ENCODE results near the gene TMEM63B.
A peak's percentile ranks its signal among the peaks of the same experiment; 100 is the strongest.
"Not testable (repeated sequence)": the region's sequence is repeated elsewhere in the genome, so short reads cannot be mapped to it uniquely, and the experiment has no call there.

TMEM63B gene

DNA sequence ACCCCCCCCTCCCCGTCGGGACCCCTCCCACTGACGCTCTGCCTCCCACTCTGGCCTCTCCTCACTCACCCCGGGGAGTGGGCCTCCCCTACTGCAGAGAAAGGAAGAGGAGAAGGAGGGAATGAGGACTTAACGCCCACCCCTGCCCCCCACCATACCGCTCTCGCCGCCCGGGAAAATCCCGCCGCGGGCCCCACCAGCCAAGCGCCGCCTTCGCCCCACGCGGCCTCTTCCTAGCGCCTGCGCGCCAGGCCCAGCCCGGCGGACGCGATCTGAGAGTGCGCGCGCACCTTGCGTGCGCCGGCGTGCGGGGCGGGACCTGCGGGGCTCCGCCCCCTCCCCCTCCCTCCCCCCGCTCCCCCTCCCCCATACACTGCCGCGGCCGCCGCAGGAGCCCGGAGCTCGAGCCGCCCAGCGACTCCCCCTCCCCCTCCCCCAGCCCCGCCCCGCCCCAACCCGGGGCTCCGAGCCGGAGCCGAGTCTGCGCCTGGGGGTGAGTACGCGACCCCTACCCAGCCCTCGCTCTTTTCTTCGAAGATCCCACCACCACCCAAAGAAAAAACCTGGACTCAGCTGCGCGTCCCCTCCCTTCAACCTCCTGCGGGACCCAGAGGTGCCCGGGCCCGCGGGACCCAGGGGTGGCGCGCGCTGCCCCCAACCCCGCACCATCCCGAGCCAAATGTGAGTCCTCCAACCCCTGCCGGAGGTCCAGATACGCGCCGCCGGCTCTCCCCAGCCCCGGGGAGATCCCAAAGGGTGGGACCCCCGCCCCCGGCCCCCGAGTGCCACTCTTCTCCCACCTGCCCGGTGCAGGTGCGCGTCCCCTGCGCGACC is at the start of gene TMEM63B, which contains the start of gene MRPL14:
Gene TMEM63B, plus strand, starts transcription at position 369 of the 834 bp plus-strand sequence. CDS start 7,031 bp downstream, outside the sequence.
Gene MRPL14, minus strand, starts transcription at position 267 of the 834 bp plus-strand sequence. CDS start 10,841 bp downstream, outside the sequence.
- peak; percentile 80 for DNase-seq

DNA sequence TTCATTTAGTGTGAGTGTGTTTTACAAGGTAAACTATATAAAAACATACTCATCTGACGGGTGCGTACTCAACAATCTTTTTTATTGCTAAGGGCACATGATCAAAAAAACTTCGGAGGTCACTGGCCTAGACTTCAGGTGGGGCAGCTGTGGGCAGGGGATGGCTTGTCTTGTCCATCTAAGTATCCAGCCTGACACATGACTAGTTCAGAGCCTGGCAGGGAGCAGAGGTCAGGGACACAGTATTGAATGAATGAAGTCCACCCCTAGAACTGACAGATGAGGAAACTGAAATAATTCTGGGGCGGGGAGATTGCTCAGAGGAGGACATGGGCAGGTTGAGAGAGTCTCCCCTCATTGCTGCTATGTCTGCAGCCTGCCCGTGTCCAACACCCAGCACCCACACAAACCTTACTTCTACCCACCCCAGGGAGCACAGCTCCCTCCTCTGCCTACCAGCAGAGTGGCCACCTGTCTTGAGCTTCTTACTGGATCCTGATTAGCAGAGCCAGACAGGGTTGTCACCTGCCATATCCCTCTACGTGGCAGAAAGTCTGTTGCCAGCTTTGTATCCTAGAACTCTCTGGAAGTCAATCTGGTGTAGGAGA is 49.0 kb upstream of the TMEM63B start:
- no peak for DNase-seq

- no peak for DNase-seq
Measured at GRCh38 chr6:44078827-44079671, 48.3 kb upstream of the TMEM63B start.

GRCh38 chr6:44079672-44080071 is 47.7 kb upstream of the TMEM63B start:
- DNase-seq: no peak

DNA sequence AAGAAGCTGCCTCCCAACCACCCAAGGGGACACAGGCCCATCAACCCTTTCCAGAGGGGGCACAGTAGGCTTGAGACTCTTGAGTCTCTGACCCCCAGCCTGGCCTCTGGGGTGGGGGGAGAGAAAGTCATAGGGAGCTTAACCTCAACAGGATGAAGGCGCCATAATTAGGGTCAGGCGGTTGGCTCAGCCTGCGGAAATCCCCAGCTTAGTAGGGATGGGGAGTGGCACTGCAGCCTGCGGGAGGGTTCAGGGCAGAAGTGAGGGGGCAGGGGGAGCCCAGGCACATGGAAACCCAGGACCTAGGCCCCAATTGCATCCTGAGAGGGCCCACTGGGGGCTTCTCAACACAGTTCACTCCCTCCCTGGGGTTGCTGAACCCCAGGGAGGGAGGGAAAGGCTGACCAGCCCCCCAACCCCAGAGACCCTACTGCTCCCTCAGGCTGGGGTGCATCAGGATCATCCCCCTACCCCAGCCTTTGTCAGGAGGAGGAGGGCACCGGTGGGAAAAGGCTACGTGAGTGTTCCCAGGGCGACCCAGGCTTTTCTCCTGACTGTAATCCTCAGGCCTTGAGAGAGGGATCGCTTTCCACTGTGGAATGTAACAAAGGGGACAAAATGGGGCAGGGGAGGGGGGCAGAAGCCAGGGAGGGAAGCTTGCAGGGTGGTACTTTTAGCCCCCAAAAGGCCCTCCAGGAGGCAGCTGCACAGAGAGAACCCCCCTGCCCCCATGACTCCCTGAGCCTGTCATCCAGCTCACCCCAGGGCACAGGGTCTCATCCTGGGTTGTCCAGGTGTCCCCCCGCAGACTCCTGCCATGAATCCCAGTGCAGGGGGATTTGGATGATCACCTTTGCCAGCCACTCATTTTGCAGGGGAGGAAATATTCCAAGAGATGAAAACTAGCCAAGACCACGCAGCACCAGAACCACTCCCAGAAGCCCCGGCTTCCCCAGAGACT is 46.5 kb upstream of the TMEM63B start:
- DNase-seq: no peak

DNA sequence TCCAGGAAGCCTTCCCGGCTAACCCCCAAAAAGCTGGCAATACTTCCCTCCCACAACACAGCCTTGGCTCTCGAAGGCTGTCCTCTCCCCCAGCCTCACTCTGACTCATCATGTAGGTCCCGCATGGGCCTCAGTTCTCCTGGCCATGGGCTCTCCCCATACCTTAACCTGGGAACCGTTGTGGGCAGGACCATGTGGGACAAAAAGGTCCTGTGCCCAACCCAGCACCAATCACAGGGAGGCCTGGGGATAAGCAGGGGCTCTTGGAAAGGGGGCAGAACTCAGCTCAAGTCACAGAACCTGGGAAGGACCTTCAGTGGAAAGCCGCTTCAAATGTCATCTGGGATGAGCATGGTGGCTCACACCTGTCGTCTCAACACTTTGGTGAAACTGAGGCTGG is 45.6 kb upstream of the TMEM63B start:
- no peak for DNase-seq

- DNase-seq: no peak
Measured at GRCh38 chr6:44082872-44083321, 44.5 kb upstream of the TMEM63B start.

DNA sequence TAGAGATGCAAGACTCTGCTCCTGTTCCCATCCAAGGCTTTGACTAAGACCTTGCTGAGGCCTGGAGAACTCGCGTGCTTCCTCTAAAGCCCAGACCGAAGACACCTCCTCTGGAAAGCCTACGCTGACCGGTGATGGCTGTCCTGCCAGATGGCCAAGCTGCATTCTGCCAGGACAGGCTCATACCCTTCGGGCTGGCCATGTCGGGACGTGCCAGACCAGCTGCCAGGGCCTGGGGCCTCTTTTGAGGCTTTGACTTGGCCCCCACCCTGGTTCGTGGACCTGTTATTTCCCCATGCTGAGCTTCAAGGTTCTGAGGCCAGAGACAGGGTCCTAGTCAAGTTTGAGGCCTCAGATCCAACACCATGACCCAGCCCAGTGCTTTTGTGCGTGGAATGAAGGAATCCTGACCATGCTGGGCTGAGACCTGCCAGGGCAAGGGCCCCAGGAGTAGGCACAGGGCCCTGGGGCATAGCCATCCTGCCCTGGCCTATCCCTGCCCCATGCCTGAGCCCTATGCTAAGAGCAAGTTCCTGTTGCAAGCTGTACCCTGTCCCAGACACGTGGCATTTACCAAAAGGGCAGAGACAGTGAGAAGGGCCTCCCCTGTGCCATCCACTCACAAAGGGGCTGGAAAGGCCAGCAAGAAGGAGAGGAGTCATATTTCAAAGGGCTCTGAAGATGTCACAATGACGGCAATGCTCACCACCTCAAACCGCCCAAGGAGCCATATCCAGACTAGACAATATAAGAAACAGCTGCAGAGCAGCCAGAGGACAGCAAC is 42.9 kb upstream of the TMEM63B start:
- no peak for DNase-seq

GRCh38 chr6:44085219-44085618 is 42.1 kb upstream of the TMEM63B start:
- no peak for DNase-seq

GRCh38 chr6:44086931-44087574 is 40.3 kb upstream of the TMEM63B start:
- DNase-seq: no peak

- DNase-seq: no peak
Measured at GRCh38 chr6:44087623-44088022, 39.7 kb upstream of the TMEM63B start.

DNA sequence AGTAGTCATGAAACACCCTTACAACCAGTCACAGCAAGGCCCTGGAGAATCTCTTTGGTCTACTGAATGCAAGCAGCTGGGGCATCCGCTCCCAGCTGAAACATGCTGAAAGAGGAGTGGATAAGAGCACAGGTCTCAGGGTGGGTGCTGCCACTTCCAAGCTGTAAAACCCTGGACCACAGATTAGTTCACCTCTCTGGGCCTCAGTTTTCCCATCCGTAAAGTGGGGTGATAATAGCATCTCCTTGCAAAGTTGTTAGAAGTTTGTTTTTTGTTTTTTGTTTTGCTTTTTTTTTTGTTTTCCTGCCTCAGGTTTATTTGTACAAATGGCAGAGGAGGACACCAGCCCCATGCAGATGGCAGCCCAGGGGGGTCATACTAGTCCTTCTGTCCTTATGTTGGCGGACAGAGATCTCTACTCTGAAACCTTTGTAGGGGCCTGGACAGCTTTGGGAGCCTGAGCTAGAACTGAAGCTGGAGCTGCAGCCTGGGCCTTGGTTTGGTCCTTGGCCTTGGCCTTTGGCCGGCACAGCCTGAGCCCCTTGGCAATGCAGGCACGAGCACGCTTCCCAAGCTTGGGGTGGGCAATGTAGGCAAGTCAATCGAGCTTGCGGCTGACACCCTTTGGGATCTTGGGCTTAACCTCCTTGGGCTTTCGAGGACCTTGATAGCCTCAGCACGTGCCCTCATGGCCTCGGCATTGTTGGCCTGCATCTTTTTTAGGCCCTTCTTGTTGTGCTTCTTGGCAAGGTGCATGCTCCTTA is 38.3 kb upstream of the TMEM63B start:
- no peak for DNase-seq

DNA sequence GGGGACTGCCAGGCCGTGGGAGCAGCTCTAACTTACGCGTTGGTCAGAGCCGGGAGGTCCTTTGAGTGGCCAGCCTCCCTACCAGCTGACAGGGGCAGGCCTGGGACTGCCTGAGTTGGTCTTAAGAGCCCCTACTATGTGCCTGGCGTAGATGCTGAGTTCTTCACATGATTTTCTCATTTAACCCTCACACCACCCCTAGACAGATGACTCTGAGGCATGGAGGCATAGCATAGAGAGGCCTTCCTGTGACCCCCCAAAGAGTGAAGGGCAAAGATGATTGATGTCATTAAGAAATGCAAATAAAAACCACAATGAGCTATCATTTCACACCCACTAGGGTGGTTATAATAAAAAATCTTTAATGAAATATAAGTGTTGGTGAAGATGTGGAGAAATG is 36.9 kb upstream of the TMEM63B start:
- DNase-seq: no peak

- not testable (repeated sequence) for DNase-seq
Measured at GRCh38 chr6:44091356-44091755, 36.0 kb upstream of the TMEM63B start.

DNA sequence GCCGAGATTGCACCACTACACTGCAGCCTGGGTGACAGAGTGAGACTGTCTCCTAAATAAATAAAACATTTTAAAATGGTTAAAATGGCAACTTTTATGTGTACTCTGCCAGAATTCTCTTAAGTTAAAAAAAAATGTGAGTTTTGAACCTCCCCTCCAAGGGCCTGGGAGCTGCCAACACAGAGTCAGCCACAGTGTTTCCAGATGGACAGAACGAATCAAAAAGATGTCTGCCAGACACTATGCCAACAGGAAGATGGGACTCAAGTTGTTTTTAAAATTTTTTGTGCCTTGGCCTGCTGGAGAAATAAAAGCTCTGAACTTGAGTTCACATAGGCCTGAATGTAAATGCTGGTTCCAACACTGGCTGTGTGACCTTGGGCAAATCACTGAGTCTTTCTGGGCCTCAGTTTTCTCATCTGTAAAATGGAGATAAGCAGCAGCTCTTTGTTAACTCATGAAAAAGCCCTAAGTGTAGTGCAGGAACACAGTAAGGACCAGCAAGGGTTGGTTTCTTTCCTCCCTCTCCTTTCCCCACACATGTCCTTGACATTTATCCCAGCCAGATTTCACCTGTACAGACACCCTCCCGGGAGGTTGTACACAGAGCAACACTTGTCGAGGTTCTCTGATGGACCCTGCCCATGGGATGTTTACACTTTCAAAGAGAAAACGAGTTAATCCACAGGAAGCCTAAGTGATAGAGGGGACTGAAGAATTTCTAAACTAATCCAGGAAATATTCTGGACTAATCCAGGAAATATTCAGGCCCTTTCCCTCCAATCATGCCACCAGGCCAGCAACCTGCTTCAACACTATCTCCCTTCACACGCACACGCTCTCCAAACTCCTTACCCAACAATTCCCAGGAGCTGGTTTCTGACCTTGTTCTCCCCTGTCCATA is 35.1 kb upstream of the TMEM63B start:
- DNase-seq: no peak

DNA sequence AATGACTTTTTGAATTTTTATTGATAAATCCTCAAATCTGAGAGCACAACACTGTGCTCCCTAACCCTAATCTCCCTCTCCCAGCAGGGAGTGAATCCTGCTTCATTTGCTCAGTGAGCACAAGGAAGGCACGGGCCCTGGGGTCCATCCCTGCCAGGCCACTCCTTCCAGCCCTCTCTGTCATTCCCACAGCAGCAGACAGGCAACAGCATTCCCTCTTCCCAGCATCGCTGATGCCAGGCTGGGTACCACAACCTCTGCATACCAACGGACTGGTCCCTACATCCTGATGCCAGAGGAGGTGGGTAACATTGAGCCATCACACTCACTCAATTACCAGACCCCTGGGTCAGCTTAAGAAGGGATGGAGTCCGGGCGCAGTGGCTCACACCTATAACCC is 34.3 kb upstream of the TMEM63B start:
- no peak for DNase-seq

- DNase-seq: no peak
Measured at GRCh38 chr6:44093750-44094402, 33.5 kb upstream of the TMEM63B start.

All from NCI-H1092 treated with DMSO at 0.1 percent for 48 hours (cell line).